ENCODE data around the gene CBFA2T3. TPM values are rescaled to one million over a fixed set of nuclear protein-coding genes. Genes with fewer than 3 reads are reported as not detected.

CBFA2T3 gene
- total RNA-seq, 1 donor from 2014 or later = 2.4 TPM

- Histone ChIP-seq H3K9me3 (ENCODE audit: insufficient read depth, low read depth, low read length) (no peaks in the 10 kb centered on the region), H3K27ac (ENCODE audit: low read depth, low read length) (no peak overlapping the region), H3K79me2 (ENCODE audit: insufficient read depth, low read length) (no peaks in the 10 kb centered on the region), H3K9ac (ENCODE audit: low read length) (no peak overlapping the region), H3K27me3 (ENCODE audit: insufficient read depth, low read length) (peaks cover 7% of the 10 kb centered on the region), H2AFZ (ENCODE audit: low read depth, low read length) (no peak overlapping the region), H3K36me3 (ENCODE audit: insufficient read depth, low read length) (no peaks in the 10 kb centered on the region), H3K4me2 (ENCODE audit: low read length) (no peak overlapping the region), H4K20me1 (ENCODE audit: insufficient read depth, low read length) (no peaks in the 10 kb centered on the region), H3K4me3 (ENCODE audit: insufficient read depth, low read depth, low read length) (no peak overlapping the region), H3K4me1 (ENCODE audit: insufficient read depth, low read length) (no peaks in the 10 kb centered on the region)
- peaks cover 2% of the 10 kb centered on the region for H3K36me3 Mint-ChIP-seq (ENCODE audit: low read depth, unreplicated experiment)
- TF ChIP-seq CTCF (IDR thresholded peaks at IDR 0.05; ENCODE audit: insufficient read depth, low read depth, low read length) = no peak
- no peak for TF ChIP-seq EZH2 (IDR thresholded peaks at IDR 0.05; ENCODE audit: insufficient read depth, low read length)
- no peak overlapping the region for H3K4me3 Mint-ChIP-seq (ENCODE audit: unreplicated experiment)
- no peaks in the 10 kb centered on the region for H3K9me3 Mint-ChIP-seq (ENCODE audit: unreplicated experiment)
- peaks cover 10% of the 10 kb centered on the region for H3K27me3 Mint-ChIP-seq (ENCODE audit: low read depth, unreplicated experiment)
- H3K27ac Mint-ChIP-seq (ENCODE audit: unreplicated experiment) = no peak overlapping the region
- DNase-seq (ENCODE audit: low read depth) (no peak), FAIRE-seq (no peak)
- H3K4me1 Mint-ChIP-seq (ENCODE audit: low read depth, unreplicated experiment) = no peaks in the 10 kb centered on the region
Measured at GRCh38 chr16:88884569-88885271, 92.3 kb downstream of the CBFA2T3 start.

GRCh38 chr16:88883946-88884345, 93.1 kb downstream of the CBFA2T3 start:
- no peak overlapping the region for H3K9ac ChIP-seq (ENCODE audit: low read length)
- no peak overlapping the region for H2AFZ ChIP-seq (ENCODE audit: low read depth, low read length)
- H3K4me3 ChIP-seq (ENCODE audit: insufficient read depth, low read depth, low read length) = no peak overlapping the region
- H3K4me2 ChIP-seq (ENCODE audit: low read length) = no peak overlapping the region
- no peaks in the 10 kb centered on the region for H3K36me3 Mint-ChIP-seq (ENCODE audit: low read depth, unreplicated experiment)
- no peaks in the 10 kb centered on the region for H3K4me1 Mint-ChIP-seq (ENCODE audit: low read depth, unreplicated experiment)
- no peak for DNase-seq (ENCODE audit: low read depth)
- no peak overlapping the region for H3K27ac Mint-ChIP-seq (ENCODE audit: unreplicated experiment)
- no peaks in the 10 kb centered on the region for H4K20me1 ChIP-seq (ENCODE audit: insufficient read depth, low read length)
- H3K4me1 ChIP-seq (ENCODE audit: insufficient read depth, low read length) = no peaks in the 10 kb centered on the region
- H3K4me3 Mint-ChIP-seq (ENCODE audit: unreplicated experiment) = no peak overlapping the region
- no peaks in the 10 kb centered on the region for H3K79me2 ChIP-seq (ENCODE audit: insufficient read depth, low read length)
- H3K27me3 ChIP-seq (ENCODE audit: insufficient read depth, low read length) = peaks cover 7% of the 10 kb centered on the region
- FAIRE-seq = no peak
- no peaks in the 10 kb centered on the region for H3K9me3 ChIP-seq (ENCODE audit: insufficient read depth, low read depth, low read length)
- TF ChIP-seq CTCF (IDR thresholded peaks at IDR 0.05; ENCODE audit: insufficient read depth, low read depth, low read length) (no peak), EZH2 (IDR thresholded peaks at IDR 0.05; ENCODE audit: insufficient read depth, low read length) (no peak)
- H3K27me3 Mint-ChIP-seq (ENCODE audit: low read depth, unreplicated experiment) = peaks cover 9% of the 10 kb centered on the region
- no peak overlapping the region for H3K27ac ChIP-seq (ENCODE audit: low read depth, low read length)
- H3K9me3 Mint-ChIP-seq (ENCODE audit: unreplicated experiment) = no peaks in the 10 kb centered on the region
- H3K36me3 ChIP-seq (ENCODE audit: insufficient read depth, low read length) = no peaks in the 10 kb centered on the region

Measured in astrocyte (in vitro differentiated cells and primary cell).